Activated CD8-positive, alpha-beta memory T cell treated with anti-CD3 and anti-CD28 coated beads, Interleukin-2, amount 10 ng/mL, durations not matched to agents 7 days and 5 days (primary cell): Measurements from ENCODE around the gene FLT1. TPM values are rescaled to one million over a fixed set of nuclear protein-coding genes. Genes with fewer than 3 reads are reported as not detected.

ENCODE experiments used
- ATAC-seq: fragments of 150-1000 bp; cut with Tn5 transposase; one replicate; pipeline ENCODE4 v1.10.0; 2021; ENCODE audit warnings: moderate library complexity
- CTCF ChIA-PET: fragments of 350-600 bp; sonication (Branson Sonifier 250); formaldehyde crosslinking; loops from one replicate; lab custom pipeline; 2021; ENCODE audit warnings: antibody characterized with exemption; lab: Charles Lee
- DNase-seq: peaks from one replicate; pipeline ENCODE4 v3.0.0-alpha.2; 2020
- H3K27ac Mint-ChIP-seq: one replicate; pipeline ENCODE4 v1.8.0; 2021; ENCODE audit warnings: mild to moderate bottlenecking, mixed read lengths
- H3K27me3 Mint-ChIP-seq: one replicate; pipeline ENCODE4 v1.8.0; 2021; ENCODE audit warnings: mixed read lengths
- H3K36me3 Mint-ChIP-seq: one replicate; pipeline ENCODE4 v1.8.0; 2021; ENCODE audit warnings: mild to moderate bottlenecking, mixed read lengths
- H3K4me1 Mint-ChIP-seq: one replicate; pipeline ENCODE4 v1.8.0; 2021; ENCODE audit warnings: mixed read lengths
- H3K4me3 Mint-ChIP-seq: one replicate; pipeline ENCODE4 v1.8.0; 2021; ENCODE audit warnings: mild to moderate bottlenecking, moderate library complexity, mixed read lengths
- H3K9me3 Mint-ChIP-seq: one replicate; pipeline ENCODE4 v1.8.0; 2022; ENCODE audit warnings: low read depth, mixed read lengths
- total RNA-seq, 2 experiments: library from RNA; stranded (reverse); gene quantifications; one replicate each; pipeline ENCODE4 v1.2.3, GENCODE V29; 2021

FLT1 gene
- total RNA-seq, 2 experiments from 2014 or later = 0.44 to 1.4 TPM

- Mint-ChIP-seq H3K9me3 (no peaks in the 10 kb centered on the region), H3K4me1 (no peaks in the 10 kb centered on the region), H3K27ac (no peak overlapping the region), H3K27me3 (peaks cover 22% of the 10 kb centered on the region), H3K36me3 (no peaks in the 10 kb centered on the region), H3K4me3 (no peak overlapping the region)
- DNase-seq = no peak
- CTCF ChIA-PET = no interaction called here
- ATAC-seq = no peak
Measured at GRCh38 chr13:28384789-28385188, 110.1 kb downstream of the FLT1 start.

GRCh38 chr13:28380319-28380718 lies 114.6 kb downstream of the FLT1 start:
- Mint-ChIP-seq H3K27ac (no peak overlapping the region), H3K36me3 (no peaks in the 10 kb centered on the region), H3K27me3 (peaks cover 27% of the 10 kb centered on the region), H3K4me1 (no peaks in the 10 kb centered on the region), H3K9me3 (no peaks in the 10 kb centered on the region), H3K4me3 (no peak overlapping the region)
- CTCF ChIA-PET = no interaction called here
- DNase-seq (no peak), ATAC-seq (no peak)

- CTCF ChIA-PET = no interaction called here
- H3K4me1 Mint-ChIP-seq = no peaks in the 10 kb centered on the region
- ATAC-seq = no peak
- peaks cover 26% of the 10 kb centered on the region for H3K27me3 Mint-ChIP-seq
- H3K4me3 Mint-ChIP-seq = no peak overlapping the region
- no peak for DNase-seq
- H3K9me3 Mint-ChIP-seq = no peaks in the 10 kb centered on the region
- H3K27ac Mint-ChIP-seq = no peak overlapping the region
- H3K36me3 Mint-ChIP-seq = no peaks in the 10 kb centered on the region
Measured at GRCh38 chr13:28379371-28380083, 115.4 kb downstream of the FLT1 start.

GRCh38 chr13:28376604-28377003 lies 118.3 kb downstream of the FLT1 start:
- no peak overlapping the region for H3K4me3 Mint-ChIP-seq
- no peak for ATAC-seq
- H3K4me1 Mint-ChIP-seq = no peaks in the 10 kb centered on the region

GRCh38 chr13:28375250-28375930 lies 119.5 kb downstream of the FLT1 start:
- DNase-seq (no peak), ATAC-seq (no peak)
- peaks cover 30% of the 10 kb centered on the region for H3K27me3 Mint-ChIP-seq
- CTCF ChIA-PET = interaction anchor here (0.5 kb wide), 1 partner anchor 216 kb away, joined by 4 read pairs; no protein-coding TSS in a partner anchor
- H3K27ac Mint-ChIP-seq = no peak overlapping the region
- no peaks in the 10 kb centered on the region for H3K4me1 Mint-ChIP-seq
- no peaks in the 10 kb centered on the region for H3K36me3 Mint-ChIP-seq
- no peaks in the 10 kb centered on the region for H3K9me3 Mint-ChIP-seq
- no peak overlapping the region for H3K4me3 Mint-ChIP-seq

More at GRCh38 chr13:28376604-28377003, 118.3 kb downstream of the FLT1 start:
- H3K27me3 Mint-ChIP-seq = peaks cover 30% of the 10 kb centered on the region
- no peaks in the 10 kb centered on the region for H3K9me3 Mint-ChIP-seq
- H3K36me3 Mint-ChIP-seq = no peaks in the 10 kb centered on the region
- DNase-seq = no peak
- no peak overlapping the region for H3K27ac Mint-ChIP-seq
- CTCF ChIA-PET = no interaction called here

- H3K4me3 Mint-ChIP-seq = no peak overlapping the region
Measured at GRCh38 chr13:28373810-28374209, 121.1 kb downstream of the FLT1 start.

GRCh38 chr13:28370448-28370847 lies 124.5 kb downstream of the FLT1 start:
- CTCF ChIA-PET = no interaction called here
- H3K4me3 Mint-ChIP-seq = no peak overlapping the region
- no peaks in the 10 kb centered on the region for H3K4me1 Mint-ChIP-seq
- ATAC-seq = no peak
- no peak for DNase-seq
- peaks cover 14% of the 10 kb centered on the region for H3K27me3 Mint-ChIP-seq
- H3K36me3 Mint-ChIP-seq = peaks cover 2% of the 10 kb centered on the region
- H3K27ac Mint-ChIP-seq = no peak overlapping the region
- H3K9me3 Mint-ChIP-seq = peaks cover 2% of the 10 kb centered on the region

More at GRCh38 chr13:28373810-28374209, 121.1 kb downstream of the FLT1 start:
- CTCF ChIA-PET = no interaction called here
- no peak overlapping the region for H3K27ac Mint-ChIP-seq
- H3K4me1 Mint-ChIP-seq = no peaks in the 10 kb centered on the region
- no peak for ATAC-seq
- H3K27me3 Mint-ChIP-seq = peaks cover 34% of the 10 kb centered on the region
- no peaks in the 10 kb centered on the region for H3K9me3 Mint-ChIP-seq
- H3K36me3 Mint-ChIP-seq = no peaks in the 10 kb centered on the region
- no peak for DNase-seq

- DNase-seq (no peak), ATAC-seq (no peak)
- peaks cover 6% of the 10 kb centered on the region for H3K27me3 Mint-ChIP-seq
- peaks cover 5% of the 10 kb centered on the region for H3K9me3 Mint-ChIP-seq
- H3K36me3 Mint-ChIP-seq = peaks cover 29% of the 10 kb centered on the region
- H3K4me1 Mint-ChIP-seq = peaks cover 46% of the 10 kb centered on the region
- CTCF ChIA-PET = no interaction called here
- no peak overlapping the region for H3K4me3 Mint-ChIP-seq
- no peak overlapping the region for H3K27ac Mint-ChIP-seq
Measured at GRCh38 chr13:28358708-28359107, 136.2 kb downstream of the FLT1 start.

- peak overlapping the region; percentile 77 for H3K27ac Mint-ChIP-seq
- H3K36me3 Mint-ChIP-seq = peaks cover 29% of the 10 kb centered on the region
- DNase-seq (no peak), ATAC-seq (peak; percentile 46)
- peaks cover 5% of the 10 kb centered on the region for H3K9me3 Mint-ChIP-seq
- H3K4me3 Mint-ChIP-seq = no peak overlapping the region
- CTCF ChIA-PET = interaction anchor here (1.2 kb wide), 1 partner anchor 33 kb away, joined by 3 read pairs; no protein-coding TSS in a partner anchor
- peaks cover 48% of the 10 kb centered on the region for H3K4me1 Mint-ChIP-seq
- peaks cover 5% of the 10 kb centered on the region for H3K27me3 Mint-ChIP-seq
Measured at GRCh38 chr13:28357911-28358433, 137.0 kb downstream of the FLT1 start.

- Mint-ChIP-seq H3K4me3 (no peak overlapping the region), H3K9me3 (peaks cover 5% of the 10 kb centered on the region), H3K4me1 (peaks cover 48% of the 10 kb centered on the region), H3K36me3 (peaks cover 29% of the 10 kb centered on the region), H3K27me3 (peaks cover 2% of the 10 kb centered on the region), H3K27ac (peak overlapping the region; percentile 77)
- ATAC-seq (no peak), DNase-seq (no peak)
- CTCF ChIA-PET = interaction anchor here (1.2 kb wide), 1 partner anchor 33 kb away, joined by 3 read pairs; no protein-coding TSS in a partner anchor
Measured at GRCh38 chr13:28357247-28357825, 137.6 kb downstream of the FLT1 start.

GRCh38 chr13:28356561-28357021 lies 138.3 kb downstream of the FLT1 start:
- no peaks in the 10 kb centered on the region for H3K27me3 Mint-ChIP-seq
- peaks cover 48% of the 10 kb centered on the region for H3K4me1 Mint-ChIP-seq
- CTCF ChIA-PET = no interaction called here
- no peak overlapping the region for H3K27ac Mint-ChIP-seq
- no peak overlapping the region for H3K4me3 Mint-ChIP-seq
- H3K36me3 Mint-ChIP-seq = peaks cover 29% of the 10 kb centered on the region
- ATAC-seq (no peak), DNase-seq (no peak)
- H3K9me3 Mint-ChIP-seq = peaks cover 5% of the 10 kb centered on the region

GRCh38 chr13:28355822-28356371 lies 139.0 kb downstream of the FLT1 start:
- H3K27ac Mint-ChIP-seq = peak overlapping the region; percentile 75

More at GRCh38 chr13:28355822-28356371, 139.0 kb downstream of the FLT1 start:
- DNase-seq (peak; percentile 61), ATAC-seq (peak; percentile 85)
- CTCF ChIA-PET = no interaction called here
- Mint-ChIP-seq H3K27me3 (no peaks in the 10 kb centered on the region), H3K36me3 (peaks cover 29% of the 10 kb centered on the region), H3K4me3 (peak overlapping the region; percentile 6), H3K9me3 (peaks cover 5% of the 10 kb centered on the region), H3K4me1 (peaks cover 48% of the 10 kb centered on the region)
